NCI-H128 (cell line): Measurements from ENCODE around the gene CEP250.
A peak's percentile ranks its signal among the peaks of the same experiment; 100 is the strongest.
"Not testable (repeated sequence)": the region's sequence is repeated elsewhere in the genome, so short reads cannot be mapped to it uniquely, and the experiment has no call there.

Experiments used
- DNase-seq: peaks from one replicate; lab custom pipeline; 2025; ENCODE audit not compliant: unreplicated experiment; lab: John Stamatoyannopoulos, UW

CEP250 gene

GRCh38 chr20:35456700-35457099, 1.3 kb downstream of the CEP250 start:
- DNase-seq = not testable (repeated sequence)

DNA sequence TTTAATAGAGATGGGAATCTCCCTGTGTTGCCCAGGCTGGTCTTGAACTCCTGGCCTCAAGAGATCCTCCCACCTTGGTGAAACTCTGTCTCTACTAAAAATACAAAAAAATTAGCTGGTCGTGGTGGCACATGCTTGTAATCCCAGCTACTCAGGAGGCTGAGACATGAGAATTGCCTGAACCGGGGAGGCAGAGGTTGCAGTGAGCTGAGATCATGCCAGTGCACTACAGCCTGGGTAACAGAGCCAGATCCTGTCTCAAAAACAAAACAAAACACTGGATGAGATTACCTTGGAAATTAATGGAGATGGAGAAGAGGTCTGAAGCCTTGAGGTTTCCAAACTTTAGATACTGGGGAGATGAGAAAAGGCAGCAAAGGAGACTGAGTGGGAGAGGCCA, 2.1 kb downstream of the CEP250 start:
- not testable (repeated sequence) for DNase-seq

GRCh38 chr20:35458388-35458787, 3.0 kb downstream of the CEP250 start:
- DNase-seq = no peak

GRCh38 chr20:35461620-35462019, 6.2 kb downstream of the CEP250 start:
- DNase-seq = no peak

DNA sequence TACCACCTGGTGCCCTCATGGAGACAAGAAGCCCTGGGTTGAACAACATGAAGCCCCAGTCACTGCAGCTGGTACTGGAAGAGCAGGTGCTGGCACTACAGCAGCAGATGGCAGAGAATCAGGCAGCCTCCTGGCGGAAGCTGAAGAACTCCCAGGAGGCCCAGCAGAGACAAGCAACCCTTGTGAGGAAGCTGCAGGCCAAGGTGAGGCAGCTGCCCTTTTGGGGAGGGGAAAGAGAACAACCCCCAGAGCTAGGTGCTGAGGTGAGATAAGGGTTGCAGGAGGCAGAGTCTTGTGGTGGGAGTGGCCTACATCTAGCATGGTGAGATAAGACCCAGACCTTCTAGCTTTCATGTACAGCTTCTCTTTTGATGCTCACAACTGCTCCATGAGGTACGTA, 7.0 kb downstream of the CEP250 start:
- DNase-seq = no peak

- DNase-seq = peak; percentile 70
Observed at GRCh38 chr20:35463455-35464300, 8.3 kb downstream of the CEP250 start.

DNA sequence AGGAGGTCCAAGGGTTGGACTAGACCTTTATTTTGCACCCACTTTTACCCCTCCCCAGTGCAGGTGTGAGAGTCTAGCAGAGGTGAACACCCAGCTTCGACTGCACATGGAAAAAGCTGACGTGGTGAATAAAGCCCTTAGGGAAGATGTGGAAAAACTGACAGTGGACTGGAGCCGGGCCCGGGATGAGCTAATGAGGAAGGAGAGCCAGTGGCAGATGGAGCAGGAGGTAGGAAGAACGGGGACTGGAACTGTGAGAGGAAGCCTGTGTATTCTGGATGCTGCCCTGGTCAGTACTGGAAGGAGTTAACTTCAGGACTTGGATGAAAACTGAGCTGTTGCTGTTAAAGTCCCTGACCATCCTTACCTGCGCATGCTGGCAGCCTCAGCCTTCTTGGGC, 10.6 kb downstream of the CEP250 start:
- no peak for DNase-seq

- no peak for DNase-seq
Observed at GRCh38 chr20:35466856-35467255, 11.5 kb downstream of the CEP250 start.

DNA sequence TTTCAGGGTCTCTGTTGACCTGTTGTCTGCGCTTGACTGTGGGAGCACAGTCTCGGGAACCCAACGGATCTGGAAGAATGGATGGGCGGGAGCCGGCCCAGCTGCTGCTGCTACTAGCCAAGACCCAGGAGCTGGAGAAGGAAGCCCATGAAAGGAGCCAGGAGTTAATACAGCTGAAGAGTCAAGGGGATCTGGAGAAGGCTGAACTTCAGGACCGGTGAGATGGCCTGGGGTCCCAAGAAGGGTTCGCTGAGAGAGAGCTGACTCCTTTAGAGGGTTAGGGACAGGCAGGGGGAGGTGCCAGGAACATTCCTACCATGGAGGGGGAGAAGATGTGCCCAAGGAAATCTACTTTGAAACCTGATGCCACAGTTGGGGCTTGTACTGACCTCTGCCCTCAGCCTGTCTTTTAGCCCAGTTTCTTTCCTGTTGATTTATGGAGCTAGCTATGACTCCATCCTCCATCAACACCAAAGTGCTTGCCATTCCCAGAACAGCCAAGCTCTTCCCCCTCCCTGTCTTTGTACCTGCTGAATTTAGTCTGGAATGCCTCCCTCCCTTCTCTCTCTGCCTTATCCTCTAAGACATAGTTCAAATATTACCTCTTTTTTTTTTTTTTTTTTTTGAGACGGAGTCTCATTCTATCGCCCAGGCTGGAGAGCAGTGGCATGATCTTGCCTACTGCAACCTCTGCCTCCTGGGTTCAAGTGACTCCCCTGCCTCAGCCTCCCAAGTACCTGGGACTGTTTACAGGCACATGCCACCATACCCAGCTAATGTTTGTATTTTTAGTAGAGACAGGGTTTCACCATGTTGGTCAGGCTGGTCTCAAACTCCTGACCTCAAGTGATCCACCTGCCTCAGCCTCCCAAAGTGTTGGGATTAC, 12.2 kb downstream of the CEP250 start:
- DNase-seq = no peak

DNA sequence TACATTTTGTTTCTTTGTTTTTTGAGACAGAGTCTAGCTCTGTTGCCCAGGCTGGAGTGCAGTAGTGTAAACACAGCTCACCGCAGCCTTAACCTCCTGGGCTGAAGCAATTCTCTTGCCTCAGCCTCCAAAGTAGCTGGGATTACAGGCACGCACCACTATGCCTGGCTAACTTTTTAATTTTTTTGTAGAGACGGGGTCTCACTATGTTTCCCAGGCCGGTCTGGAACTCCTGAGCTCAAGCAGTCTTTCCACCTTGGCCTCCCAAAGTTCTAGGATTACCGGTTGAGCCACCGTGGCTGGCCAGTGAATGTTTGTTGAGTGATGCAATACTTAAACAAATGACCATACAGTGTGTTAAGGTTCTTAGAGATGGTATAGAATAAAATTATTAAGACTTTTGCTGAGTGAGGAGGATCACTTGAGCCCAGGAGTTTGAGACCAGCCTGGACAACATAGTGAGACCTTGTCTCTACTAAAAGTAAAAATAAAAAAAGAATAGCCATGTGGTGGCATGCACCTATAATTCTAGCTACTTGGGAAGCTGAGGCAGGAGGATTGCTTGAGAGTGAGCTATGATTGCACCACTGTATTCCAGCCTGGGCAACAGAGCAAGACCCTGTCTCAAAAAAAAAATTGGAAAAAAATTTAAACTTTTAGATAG, 13.4 kb downstream of the CEP250 start:
- DNase-seq = no peak

DNA sequence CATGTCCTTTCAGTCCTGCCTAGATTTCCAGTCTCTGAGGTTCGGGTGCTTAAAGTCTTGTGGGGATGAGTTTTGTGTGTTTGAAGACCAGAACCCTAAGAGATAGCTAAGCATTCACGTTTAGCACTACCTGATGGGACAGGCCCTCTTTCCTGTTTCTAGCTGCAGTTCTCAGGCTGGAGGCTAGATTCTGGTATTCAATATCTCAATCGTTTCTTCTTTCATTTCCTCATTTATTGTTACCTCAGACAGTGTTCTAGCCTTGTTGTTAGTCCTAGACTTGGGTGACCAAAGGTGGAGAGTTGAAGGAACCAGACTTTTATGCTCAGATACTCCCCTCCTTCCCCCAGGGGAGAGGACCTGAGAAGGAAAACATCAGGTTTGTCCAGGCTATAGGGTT, 16.8 kb downstream of the CEP250 start:
- no peak for DNase-seq

DNA sequence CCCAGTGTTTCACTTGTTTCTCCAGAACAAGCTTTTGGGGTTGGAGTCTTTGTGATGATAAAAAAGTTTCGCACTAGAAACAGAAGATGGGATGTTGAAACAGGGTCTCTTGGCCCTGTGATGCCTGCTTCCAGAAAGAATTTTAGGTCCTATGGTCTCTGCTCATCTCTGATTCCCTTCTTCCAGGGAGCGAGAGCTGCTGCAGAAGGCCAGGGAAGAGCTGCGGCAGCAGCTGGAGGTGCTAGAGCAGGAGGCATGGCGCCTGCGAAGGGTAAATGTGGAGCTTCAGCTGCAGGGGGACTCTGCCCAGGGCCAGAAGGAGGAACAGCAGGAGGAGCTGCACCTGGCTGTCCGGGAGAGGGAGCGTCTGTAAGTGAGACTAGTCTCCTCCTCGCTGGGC, 18.3 kb downstream of the CEP250 start:
- DNase-seq = no peak

DNA sequence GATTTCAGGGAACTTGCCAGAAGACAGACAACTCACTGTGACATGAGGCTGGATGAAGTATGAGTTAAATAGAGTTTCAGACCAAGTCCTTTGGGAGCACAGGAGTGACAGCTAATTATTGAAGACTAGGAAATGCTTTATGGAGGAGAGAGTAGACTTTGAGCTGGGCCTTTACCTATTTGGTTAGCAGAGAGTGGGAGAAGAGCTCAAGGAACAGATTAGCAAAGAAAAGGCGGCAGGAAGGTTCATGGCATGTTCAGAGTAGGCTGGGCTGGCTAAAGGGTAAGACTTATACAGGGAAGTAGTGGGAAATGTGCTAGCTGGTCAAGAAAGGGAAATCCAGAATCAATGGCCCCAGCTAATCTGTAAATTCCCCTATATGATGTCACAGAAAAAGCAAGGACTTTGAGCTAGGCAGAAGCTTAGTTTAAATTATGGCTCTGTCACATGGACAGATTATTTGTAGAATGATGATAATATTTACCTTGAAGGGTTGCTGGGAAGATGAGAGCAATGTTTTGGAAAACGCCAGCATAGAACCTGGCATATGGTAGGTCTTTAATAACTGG, 19.0 kb downstream of the CEP250 start:
- DNase-seq = no peak

- DNase-seq = no peak
Observed at GRCh38 chr20:35476288-35476687, 20.9 kb downstream of the CEP250 start.

- no peak for DNase-seq
Observed at GRCh38 chr20:35478804-35479472, 23.5 kb downstream of the CEP250 start.

DNA sequence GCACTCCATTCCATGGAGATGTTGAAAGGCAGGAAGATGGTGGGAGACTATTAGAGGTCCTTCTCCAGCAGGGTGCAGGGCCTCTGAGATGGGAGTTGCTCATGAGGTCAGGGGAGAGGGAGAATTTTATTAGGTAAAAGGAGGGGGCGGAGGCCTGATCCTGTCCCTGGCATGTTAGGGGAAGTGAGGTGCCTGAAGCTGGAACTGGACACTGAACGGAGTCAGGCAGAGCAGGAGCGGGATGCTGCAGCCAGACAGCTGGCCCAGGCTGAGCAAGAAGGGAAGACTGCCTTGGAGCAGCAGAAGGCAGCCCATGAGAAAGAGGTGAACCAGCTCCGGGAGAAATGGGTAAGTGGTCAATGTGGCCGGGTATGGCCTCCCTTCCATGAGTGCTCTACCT, 24.4 kb downstream of the CEP250 start:
- no peak for DNase-seq

DNA sequence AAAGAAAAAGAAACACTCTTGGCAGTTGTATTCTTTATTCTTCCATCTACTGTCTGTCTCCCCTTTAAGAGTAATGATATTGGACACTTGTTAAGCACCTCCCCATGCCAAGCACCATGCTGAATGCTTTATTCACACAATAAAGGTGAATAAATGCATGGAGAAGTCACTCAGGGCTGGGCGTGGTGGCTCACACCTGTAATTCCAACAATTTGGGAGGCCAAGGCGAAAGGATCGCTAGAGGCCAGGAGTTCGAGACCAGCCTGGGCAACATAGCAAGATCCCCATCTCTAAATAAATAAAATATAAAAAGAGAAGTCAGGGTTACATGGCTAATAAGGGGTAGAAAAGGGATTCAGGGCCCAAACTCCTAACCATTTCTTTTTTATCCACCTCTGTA, 32.1 kb downstream of the CEP250 start:
- DNase-seq = no peak

DNA sequence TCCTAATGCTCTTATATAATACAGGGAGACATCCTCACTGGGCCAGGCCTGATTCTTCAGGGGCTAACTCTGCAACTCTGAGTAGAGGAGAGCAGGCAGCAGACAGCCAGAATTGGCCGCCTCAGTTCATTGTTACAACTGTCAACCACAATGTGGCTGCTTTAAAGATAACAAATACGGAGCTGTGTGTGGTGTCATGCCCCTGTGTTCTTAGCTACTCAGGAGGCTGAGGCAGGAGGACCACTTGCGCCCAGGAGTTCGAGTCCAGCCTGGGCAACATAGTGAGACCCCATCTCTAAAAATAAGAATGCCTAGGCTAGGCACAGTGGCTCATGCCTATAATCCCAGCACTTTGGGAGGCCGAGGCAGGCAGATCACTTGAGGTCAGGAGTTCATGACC, 34.3 kb downstream of the CEP250 start:
- DNase-seq = no peak

- DNase-seq = no peak
Observed at GRCh38 chr20:35490736-35491181, 35.4 kb downstream of the CEP250 start.

GRCh38 chr20:35491823-35492222, 36.4 kb downstream of the CEP250 start:
- DNase-seq = no peak

- DNase-seq = no peak
Observed at GRCh38 chr20:35492352-35492751, 37.0 kb downstream of the CEP250 start.
